Neural progenitor cell (in vitro differentiated cells): ENCODE results near the gene SHLD1. TPM values are rescaled to one million over a fixed set of nuclear protein-coding genes. Genes with fewer than 3 reads are reported as not detected.

Experiments
- DNase-seq: peaks from one replicate; pipeline ENCODE4 v3.0.0-alpha.2; 2016; ENCODE audit warnings: low spot score
- H2AFZ ChIP-seq: fragments of 200-600 bp; sonication (generic); replicated peaks from 2 replicates; pipeline ENCODE4 v1.6.1; 2016; ENCODE audit warnings: antibody characterized with exemption
- H3F3A ChIP-seq: fragments of 200-600 bp; sonication (generic); 2 replicates; pipeline ENCODE4 v1.6.1; 2016; ENCODE audit warnings: antibody characterized with exemption, low read depth
- H3K27ac ChIP-seq: fragments of 200-600 bp; sonication (generic); 2 replicates; pipeline ENCODE4 v1.5.1; 2016; ENCODE audit warnings: mild to moderate bottlenecking
- H3K27me3 ChIP-seq: fragments of 200-600 bp; sonication (generic); 2 replicates; pipeline ENCODE4 v1.6.1; 2016; ENCODE audit warnings: mild to moderate bottlenecking, moderate library complexity
- H3K36me3 ChIP-seq: fragments of 200-600 bp; sonication (generic); 2 replicates; pipeline ENCODE4 v1.5.1; 2016
- H3K4me1 ChIP-seq: fragments of 200-600 bp; sonication (generic); 2 replicates; pipeline ENCODE4 v1.6.1; 2016; ENCODE audit warnings: mixed run types
- H3K4me2 ChIP-seq: fragments of 200-600 bp; sonication (generic); 2 replicates; pipeline ENCODE4 v1.6.1; 2016
- H3K4me3 ChIP-seq: fragments of 200-600 bp; sonication (generic); 2 replicates; pipeline ENCODE4 v1.5.1; 2016
- H3K79me2 ChIP-seq: fragments of 200-600 bp; sonication (generic); 2 replicates; pipeline ENCODE4 v1.6.1; 2016; ENCODE audit warnings: low read depth
- H3K9ac ChIP-seq: fragments of 200-600 bp; sonication (generic); 2 replicates; pipeline ENCODE4 v1.6.1; 2016
- H3K9me3 ChIP-seq: fragments of 200-600 bp; sonication (generic); 2 replicates; pipeline ENCODE4 v1.5.1; 2016; ENCODE audit warnings: low read depth
- H4K20me1 ChIP-seq: fragments of 200-600 bp; sonication (generic); 2 replicates; pipeline ENCODE4 v1.6.1; 2016; ENCODE audit warnings: low read depth
- H3K27ac Mint-ChIP-seq: 3 replicates; pipeline ENCODE4 v1.8.0; 2021; ENCODE audit warnings: mixed read lengths
- H3K27me3 Mint-ChIP-seq: 2 replicates; pipeline ENCODE4 v1.8.0; 2022; ENCODE audit warnings: low read depth, mild to moderate bottlenecking, inconsistent platforms, moderate library complexity, mixed read lengths; ENCODE audit not compliant: insufficient read depth
- H3K36me3 Mint-ChIP-seq: 3 replicates; pipeline ENCODE4 v1.8.0; 2021; ENCODE audit warnings: mixed read lengths
- H3K4me1 Mint-ChIP-seq: 3 replicates; pipeline ENCODE4 v1.8.0; 2021; ENCODE audit warnings: mixed read lengths
- H3K4me3 Mint-ChIP-seq: 3 replicates; pipeline ENCODE4 v1.8.0; 2021; ENCODE audit warnings: mild to moderate bottlenecking, moderate library complexity, mixed read lengths
- H3K9me3 Mint-ChIP-seq: 3 replicates; pipeline ENCODE4 v1.8.0; 2020; ENCODE audit warnings: mixed read lengths
- CTCF ChIP-seq: fragments of 200-600 bp; sonication (generic); IDR thresholded peaks from 2 replicates; pipeline ENCODE4 v1.5.1; 2017; ENCODE audit warnings: antibody characterized with exemption, mild to moderate bottlenecking
- EZH2 ChIP-seq: fragments of 200-600 bp; sonication (generic); IDR thresholded peaks from 2 replicates; pipeline ENCODE4 v1.6.1; 2017; ENCODE audit warnings: antibody characterized with exemption, mild to moderate bottlenecking, moderate library complexity
- EZH2phosphoT487 ChIP-seq: fragments of 200-600 bp; sonication (generic); IDR thresholded peaks from 2 replicates; pipeline ENCODE4 v1.6.1; 2017; ENCODE audit warnings: antibody characterized with exemption
- total RNA-seq: library from RNA; depleted of rRNA; stranded (reverse); fragments of >200 nt; gene quantifications from 2 replicates; pipeline ENCODE4 v1.2.3, GENCODE V29; 2015; ENCODE audit warnings: low replicate concordance

Gene SHLD1
- total RNA-seq, 1 donor from 2014 or later, result 9.0 TPM

- H3K27ac Mint-ChIP-seq, result no peak overlapping the region
- H3K27me3 Mint-ChIP-seq, result peaks cover 5% of the 10 kb centered on the region
- H3K4me1 ChIP-seq, result no peaks in the 10 kb centered on the region
- H3K4me3 Mint-ChIP-seq, result no peak overlapping the region
- no peaks in the 10 kb centered on the region for H4K20me1 ChIP-seq
- no peaks in the 10 kb centered on the region for H3K36me3 ChIP-seq
- no peak for TF ChIP-seq EZH2phosphoT487
- TF ChIP-seq EZH2, result no peak
- no peak for TF ChIP-seq CTCF
- no peaks in the 10 kb centered on the region for H3K36me3 Mint-ChIP-seq
- H3K4me2 ChIP-seq, result no peak overlapping the region
- no peaks in the 10 kb centered on the region for H3K27me3 ChIP-seq
- H3K9ac ChIP-seq, result no peak overlapping the region
- no peak overlapping the region for H3K4me3 ChIP-seq
- H3K27ac ChIP-seq, result no peak overlapping the region
- H3K9me3 Mint-ChIP-seq, result no peaks in the 10 kb centered on the region
- H2AFZ ChIP-seq, result no peak overlapping the region
- H3K4me1 Mint-ChIP-seq, result peaks cover 9% of the 10 kb centered on the region
- no peaks in the 10 kb centered on the region for H3K79me2 ChIP-seq
- DNase-seq, result no peak
- no peaks in the 10 kb centered on the region for H3K9me3 ChIP-seq
- no peaks in the 10 kb centered on the region for H3F3A ChIP-seq
These were observed 8.2 kb upstream of the SHLD1 start for GRCh38 chr20:5742041-5742440.

GRCh38 chr20:5745416-5746030 lies 4.7 kb upstream of the SHLD1 start:
- TF ChIP-seq CTCF, result no peak
- no peak for TF ChIP-seq EZH2
- no peak for TF ChIP-seq EZH2phosphoT487
- no peak overlapping the region for H3K27ac Mint-ChIP-seq

GRCh38 chr20:5746064-5746463 lies 4.1 kb upstream of the SHLD1 start:
- Mint-ChIP-seq H3K4me3 (no peak overlapping the region), H3K9me3 (peaks cover 2% of the 10 kb centered on the region), H3K27me3 (peaks cover 3% of the 10 kb centered on the region), H3K36me3 (no peaks in the 10 kb centered on the region), H3K27ac (no peak overlapping the region), H3K4me1 (peaks cover 4% of the 10 kb centered on the region)
- H3K36me3 ChIP-seq, result no peaks in the 10 kb centered on the region
- H3K27me3 ChIP-seq, result no peaks in the 10 kb centered on the region
- H3K4me1 ChIP-seq, result peaks cover 3% of the 10 kb centered on the region
- no peak overlapping the region for H3K27ac ChIP-seq
- H3K9me3 ChIP-seq, result no peaks in the 10 kb centered on the region
- no peak overlapping the region for H2AFZ ChIP-seq
- peaks cover 2% of the 10 kb centered on the region for H3K79me2 ChIP-seq
- H4K20me1 ChIP-seq, result no peaks in the 10 kb centered on the region
- peaks cover 6% of the 10 kb centered on the region for H3F3A ChIP-seq
- DNase-seq, result no peak
- H3K4me3 ChIP-seq, result no peak overlapping the region
- no peak overlapping the region for H3K9ac ChIP-seq
- no peak overlapping the region for H3K4me2 ChIP-seq
- TF ChIP-seq EZH2 (no peak), CTCF (no peak), EZH2phosphoT487 (no peak)

More at GRCh38 chr20:5745416-5746030, 4.7 kb upstream of the SHLD1 start:
- peaks cover 2% of the 10 kb centered on the region for H3K9me3 Mint-ChIP-seq
- no peaks in the 10 kb centered on the region for H3K4me1 ChIP-seq
- no peak overlapping the region for H3K4me2 ChIP-seq
- H3K9me3 ChIP-seq, result no peaks in the 10 kb centered on the region
- H3K4me3 Mint-ChIP-seq, result no peak overlapping the region
- H2AFZ ChIP-seq, result no peak overlapping the region
- H3K4me3 ChIP-seq, result no peak overlapping the region
- peaks cover 1% of the 10 kb centered on the region for H3F3A ChIP-seq
- peaks cover 3% of the 10 kb centered on the region for H3K4me1 Mint-ChIP-seq
- no peaks in the 10 kb centered on the region for H3K27me3 ChIP-seq
- H3K27ac ChIP-seq, result no peak overlapping the region
- no peaks in the 10 kb centered on the region for H3K36me3 ChIP-seq
- H4K20me1 ChIP-seq, result no peaks in the 10 kb centered on the region
- H3K27me3 Mint-ChIP-seq, result peaks cover 5% of the 10 kb centered on the region
- H3K36me3 Mint-ChIP-seq, result no peaks in the 10 kb centered on the region
- no peak overlapping the region for H3K9ac ChIP-seq
- no peak for DNase-seq
- no peaks in the 10 kb centered on the region for H3K79me2 ChIP-seq
